ENCODE data around the gene UNC79.
A peak's percentile ranks its signal among the peaks of the same experiment; 100 is the strongest.

DNA sequence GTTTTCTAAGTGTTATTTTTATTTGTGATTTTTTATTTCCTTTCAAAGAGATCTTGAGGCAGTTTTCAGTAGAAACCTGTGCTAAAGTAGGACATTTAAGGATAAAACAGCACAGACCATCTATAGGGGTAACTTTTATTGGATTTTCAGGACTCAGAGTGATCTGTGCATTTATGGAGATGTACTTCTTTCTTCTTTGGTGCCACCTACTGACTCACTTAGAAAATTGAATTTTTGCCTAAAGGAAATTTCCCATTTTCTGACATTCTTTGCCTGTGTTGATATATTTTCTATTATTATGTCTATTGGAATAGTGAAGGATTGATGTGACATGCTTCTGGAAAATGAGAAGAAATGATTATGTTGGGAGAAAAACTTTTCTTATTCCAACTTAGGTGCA, 113.0 kb downstream of the UNC79 start:
- TF ChIP-seq, protein P1, sequence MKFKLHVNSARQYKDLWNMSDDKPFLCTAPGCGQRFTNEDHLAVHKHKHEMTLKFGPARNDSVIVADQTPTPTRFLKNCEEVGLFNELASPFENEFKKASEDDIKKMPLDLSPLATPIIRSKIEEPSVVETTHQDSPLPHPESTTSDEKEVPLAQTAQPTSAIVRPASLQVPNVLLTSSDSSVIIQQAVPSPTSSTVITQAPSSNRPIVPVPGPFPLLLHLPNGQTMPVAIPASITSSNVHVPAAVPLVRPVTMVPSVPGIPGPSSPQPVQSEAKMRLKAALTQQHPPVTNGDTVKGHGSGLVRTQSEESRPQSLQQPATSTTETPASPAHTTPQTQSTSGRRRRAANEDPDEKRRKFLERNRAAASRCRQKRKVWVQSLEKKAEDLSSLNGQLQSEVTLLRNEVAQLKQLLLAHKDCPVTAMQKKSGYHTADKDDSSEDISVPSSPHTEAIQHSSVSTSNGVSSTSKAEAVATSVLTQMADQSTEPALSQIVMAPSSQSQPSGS (IDR thresholded peaks at IDR 0.05; ENCODE audit: low read length): no peak
- TF ChIP-seq CBFB (IDR thresholded peaks at IDR 0.05; ENCODE audit: low read depth) (no peak), ZNF207 (IDR thresholded peaks at IDR 0.05; ENCODE audit: borderline replicate concordance) (no peak), POLR2A (IDR thresholded peaks at IDR 0.05; ENCODE audit: low read depth, low read length) (no peak), CTCF (IDR thresholded peaks at IDR 0.05 in 2 of 3, conservative IDR thresholded peaks at IDR 0.05 in 1 of 3; ENCODE audit: control insufficient read depth in 2 of 3, extremely low read depth in 1 of 3, insufficient read depth in 1 of 3, low read depth in 3 of 3, low read length in 3 of 3) (peak; percentile 22 to 53 (median 33); a peak in 4 of 6 replicates), CHD2 (IDR thresholded peaks at IDR 0.05; ENCODE audit: borderline replicate concordance, low read depth, low read length) (no peak), POLR2AphosphoS5 (IDR thresholded peaks at IDR 0.05; ENCODE audit: low read length) (no peak), IRF3 (IDR thresholded peaks at IDR 0.05) (no peak)
